HepG2 (cell line): ENCODE data around the gene TXNRD2. TPM values are rescaled to one million over a fixed set of nuclear protein-coding genes. Genes with fewer than 3 reads are reported as not detected.

ENCODE experiments used
- ARID3A ChIP-seq: IDR thresholded peaks from 2 replicates; pipeline ENCODE4 v1.6.1; 2012; ENCODE audit warnings: low read depth, low read length, improper control_type of control experiment
- FOXC1 ChIP-seq: sonication (generic); formaldehyde crosslinking; IDR thresholded peaks from 2 replicates; pipeline ENCODE4 v1.8.0; 2022; ENCODE audit warnings: mild to moderate bottlenecking, missing genetic modification reagents, borderline replicate concordance
- GTF2F1 ChIP-seq: fragments of 150-350 bp; IDR thresholded peaks from 2 replicates; pipeline ENCODE4 v1.6.1; 2014; ENCODE audit warnings: low read length
- HDAC2 ChIP-seq: sonication (generic); formaldehyde crosslinking; IDR thresholded peaks from 2 replicates; pipeline ENCODE4 v1.4.0; 2020; ENCODE audit warnings: missing genetic modification reagents
- JUN ChIP-seq: sonication (generic); formaldehyde crosslinking; IDR thresholded peaks from 2 replicates; pipeline ENCODE4 v1.4.0; 2020; ENCODE audit warnings: mild to moderate bottlenecking, missing genetic modification reagents
- MXD1 ChIP-seq: sonication (generic); formaldehyde crosslinking; IDR thresholded peaks from 2 replicates; pipeline ENCODE4 v1.4.0; 2020; ENCODE audit warnings: mild to moderate bottlenecking, missing genetic modification reagents
- SKIL ChIP-seq: sonication (generic); formaldehyde crosslinking; IDR thresholded peaks from 2 replicates; pipeline ENCODE4 v1.8.0; 2022; ENCODE audit warnings: missing genetic modification reagents, mild to moderate bottlenecking, moderate library complexity, borderline replicate concordance
- STAG1 ChIP-seq: sonication (generic); formaldehyde crosslinking; IDR thresholded peaks from 2 replicates; pipeline ENCODE4 v1.4.0; 2020; ENCODE audit warnings: missing genetic modification reagents
- TFDP2 ChIP-seq: sonication (generic); formaldehyde crosslinking; IDR thresholded peaks from 2 replicates; pipeline ENCODE4 v1.4.0; 2020; ENCODE audit warnings: missing genetic modification reagents
- THAP7 ChIP-seq: sonication (generic); formaldehyde crosslinking; IDR thresholded peaks from 2 replicates; pipeline ENCODE4 v1.8.1; 2023; ENCODE audit warnings: mild to moderate bottlenecking, missing genetic modification reagents
- THRA ChIP-seq: sonication (generic); formaldehyde crosslinking; IDR thresholded peaks from 2 replicates; pipeline ENCODE4 v1.4.0; 2020; ENCODE audit warnings: missing genetic modification reagents, borderline replicate concordance
- ZBTB1 ChIP-seq: sonication (generic); formaldehyde crosslinking; IDR thresholded peaks from 2 replicates; pipeline ENCODE4 v1.4.0; 2020; ENCODE audit warnings: missing genetic modification reagents, borderline replicate concordance
- ZBTB20 ChIP-seq: sonication (generic); formaldehyde crosslinking; IDR thresholded peaks from 2 replicates; pipeline ENCODE4 v1.8.1; 2023; ENCODE audit warnings: missing genetic modification reagents, low read depth, mild to moderate bottlenecking, borderline replicate concordance
- ZFP82 ChIP-seq: sonication (generic); formaldehyde crosslinking; IDR thresholded peaks from 2 replicates; pipeline ENCODE4 v1.5.1; 2020; ENCODE audit warnings: mild to moderate bottlenecking, missing genetic modification reagents, borderline replicate concordance
- ZNF260 ChIP-seq: sonication (generic); formaldehyde crosslinking; IDR thresholded peaks from 2 replicates; pipeline ENCODE4 v1.4.0; 2020; ENCODE audit warnings: missing genetic modification reagents, low read depth, mild to moderate bottlenecking, borderline replicate concordance
- ZNF350 ChIP-seq: sonication (generic); formaldehyde crosslinking; IDR thresholded peaks from 2 replicates; pipeline ENCODE4 v1.4.0; 2020; ENCODE audit warnings: mild to moderate bottlenecking, low read depth, missing genetic modification reagents, borderline replicate concordance
- ZNF556 ChIP-seq: sonication (generic); formaldehyde crosslinking; IDR thresholded peaks from 2 replicates; pipeline ENCODE4 v1.4.0; 2020; ENCODE audit warnings: mild to moderate bottlenecking, missing genetic modification reagents, borderline replicate concordance
- ZNF570 ChIP-seq: sonication (generic); formaldehyde crosslinking; IDR thresholded peaks from 2 replicates; pipeline ENCODE4 v1.4.0; 2020; ENCODE audit warnings: mild to moderate bottlenecking, missing genetic modification reagents, borderline replicate concordance
- ZNF737 ChIP-seq: sonication (generic); formaldehyde crosslinking; IDR thresholded peaks from 2 replicates; pipeline ENCODE4 v1.5.0; 2020; ENCODE audit warnings: missing genetic modification reagents, mild to moderate bottlenecking, borderline replicate concordance
- ZNF75D ChIP-seq: sonication (generic); formaldehyde crosslinking; IDR thresholded peaks from 2 replicates; pipeline ENCODE4 v1.8.1; 2023; ENCODE audit warnings: missing genetic modification reagents, mild to moderate bottlenecking, borderline replicate concordance
- polyA plus RNA-seq, 8 experiments: library from polyadenylated mRNA; depleted of rRNA in 3 of 8; stranded (reverse) in 7 of 8; unstranded in 1 of 8; fragments of >200 nt; fragmentation: Illumina TruSeq in 4 of 8; extraction: Trizol in 4 of 8; gene quantifications; 2 replicates each; pipeline versions ENCODE4 v1.2.1 to v1.2.3, GENCODE V29; 2011 to 2016; ENCODE audit warnings: low read depth in 4 of 8, missing spikeins in 1 of 8, mixed read lengths in 1 of 8; ENCODE audit not compliant: insufficient read depth in 1 of 8
- total RNA-seq, 5 experiments: library from RNA; depleted of rRNA; stranded (reverse); fragments of >200 nt; fragmentation: Illumina TruSeq; extraction: Trizol; gene quantifications; 2 replicates each; pipeline ENCODE4 v1.2.3, GENCODE V29; 2016; ENCODE audit warnings: low read depth in 1 of 5

Gene TXNRD2
- total and polyA plus RNA-seq, 2 of the 13 experiments (the other 11 are each of a cell fraction or from before 2014, with no cell fraction given), result 17.5 to 18.6 TPM

- TF ChIP-seq ZNF737 (CRISPR knock-in tag), result no peak
- TF ChIP-seq ZNF556, result peak; percentile 61; the same call in 1 of the 2 replicates
- TF ChIP-seq ZNF75D (CRISPR knock-in tag), result no peak
- no peak for TF ChIP-seq JUN
- TF ChIP-seq MXD1, result peak; percentile 70; the same call in 1 of the 2 replicates
- peak; percentile 84 for TF ChIP-seq HDAC2
- peak; percentile 82 for TF ChIP-seq ZNF350 (CRISPR knock-in tag)
- TF ChIP-seq ZBTB20, result peak; percentile 95; the same call in 1 of the 2 replicates
- 0 out of 2 replicates have a peak, but pooled peaks have one; percentile 31 for TF ChIP-seq ZFP82 (CRISPR knock-in tag)
- TF ChIP-seq ZBTB1 (CRISPR knock-in tag), result peak; percentile 95
- TF ChIP-seq ZNF570 (CRISPR knock-in tag), result no peak
- peak; percentile 60; the same call in 1 of the 2 replicates for TF ChIP-seq THRA (CRISPR knock-in tag)
- 0 out of 2 replicates have a peak, but pooled peaks have one; percentile 28 for TF ChIP-seq ZNF260 (CRISPR knock-in tag)
- TF ChIP-seq ARID3A, result no peak
- TF ChIP-seq THAP7 (CRISPR knock-in tag), result no peak
- peak; percentile 82 for TF ChIP-seq STAG1 (CRISPR knock-in tag)
- no peak for TF ChIP-seq GTF2F1
- no peak; the same call in 1 of the 2 replicates for TF ChIP-seq FOXC1
- peak; percentile 59 for TF ChIP-seq TFDP2 (CRISPR knock-in tag)
- TF ChIP-seq SKIL (CRISPR knock-in tag), result peak; percentile 84
Measured at GRCh38 chr22:19970479-19971275, 29.1 kb upstream of the TXNRD2 start (continued).
